ENCODE measurements around the gene MEG3. TPM values are rescaled to one million over a fixed set of nuclear protein-coding genes. Genes with fewer than 3 reads are reported as not detected.

MEG3 gene
- total RNA-seq, 5 donors from 2014 or later (not counting 1 experiment from before 2014, with no cell fraction given) = 2.3 to 3.4 (median 2.4) TPM; not detected in 2

- no peak overlapping the region for H3K4me3 Mint-ChIP-seq
- Histone ChIP-seq H3K4me1 (ENCODE audit: control insufficient read depth in 1 of 2, extremely low read depth in 1 of 2, insufficient read depth in 2 of 2, low read length in 2 of 2) (no peaks in the 10 kb centered on the region), H3K36me3 (ENCODE audit: control insufficient read depth in 2 of 2, extremely low read depth in 1 of 2, insufficient read depth in 1 of 2, low read length in 1 of 2) (no peaks in the 10 kb centered on the region), H3K27ac (ENCODE audit: low read length) (no peak overlapping the region), H3K9me3 (no peaks in the 10 kb centered on the region), H3K27me3 (replicated peaks in 1 of 2; ENCODE audit: control insufficient read depth in 2 of 2, extremely low read depth in 1 of 2, insufficient read depth in 2 of 2, low read length in 1 of 2) (peaks cover 0 to 45% of the 10 kb centered on the region in 2 experiments), H3K4me3 (ENCODE audit: control insufficient read depth in 1 of 2, extremely low read depth in 1 of 2, low read length in 1 of 2) (no peak overlapping the region)
- H3K9me3 Mint-ChIP-seq = peaks cover 0 to 2% (median 0%) of the 10 kb centered on the region in 3 donors
- ChIA-PET POLR2A (no interaction called here), CTCF (no interaction called here)
- WGBS (ENCODE audit: insufficient coverage) = 82% methylated on average over 7 of the region's 8 CpGs
- DNase-seq = no peak
- H3K36me3 Mint-ChIP-seq = no peaks in the 10 kb centered on the region
- peaks cover 6 to 12% of the 10 kb centered on the region in 2 donors for H3K27me3 Mint-ChIP-seq
- ATAC-seq (replicated peaks in 1 of 4) = no peak
- H3K4me1 Mint-ChIP-seq = no peaks in the 10 kb centered on the region
- H3K27ac Mint-ChIP-seq = no peak overlapping the region
Measured at GRCh38 chr14:100879782-100880181, 53.9 kb downstream of the MEG3 start.

- Histone ChIP-seq H3K4me1 (ENCODE audit: control insufficient read depth in 1 of 2, extremely low read depth in 1 of 2, insufficient read depth in 2 of 2, low read length in 2 of 2) (no peaks in the 10 kb centered on the region), H3K36me3 (ENCODE audit: control insufficient read depth in 2 of 2, extremely low read depth in 1 of 2, insufficient read depth in 1 of 2, low read length in 1 of 2) (no peaks in the 10 kb centered on the region), H3K27ac (ENCODE audit: low read length) (no peak overlapping the region), H3K27me3 (replicated peaks in 1 of 2; ENCODE audit: control insufficient read depth in 2 of 2, extremely low read depth in 1 of 2, insufficient read depth in 2 of 2, low read length in 1 of 2) (peaks cover 0 to 43% of the 10 kb centered on the region in 2 experiments), H3K4me3 (ENCODE audit: control insufficient read depth in 1 of 2, extremely low read depth in 1 of 2, low read length in 1 of 2) (no peak overlapping the region), H3K9me3 (no peaks in the 10 kb centered on the region)
- Mint-ChIP-seq H3K27me3 (peaks cover 6 to 13% of the 10 kb centered on the region in 2 donors), H3K4me3 (no peak overlapping the region), H3K27ac (no peak overlapping the region), H3K9me3 (peaks cover 0 to 2% (median 0%) of the 10 kb centered on the region in 3 donors), H3K36me3 (no peaks in the 10 kb centered on the region), H3K4me1 (no peaks in the 10 kb centered on the region)
- CTCF ChIA-PET = no interaction called here
- POLR2A ChIA-PET = no interaction called here
- ATAC-seq (replicated peaks in 1 of 4) (no peak), DNase-seq (no peak)
- 87% methylated on average over 30 of the region's 34 CpGs for WGBS (ENCODE audit: insufficient coverage)
Measured at GRCh38 chr14:100880271-100881101, 54.6 kb downstream of the MEG3 start.

- ATAC-seq (replicated peaks in 1 of 4) (no peak), DNase-seq (no peak)
- WGBS (ENCODE audit: insufficient coverage) = 95% methylated on average over 36 of the region's 38 CpGs
- ChIA-PET POLR2A (no interaction called here), CTCF (no interaction called here)
- Histone ChIP-seq H3K27me3 (replicated peaks in 1 of 2; ENCODE audit: control insufficient read depth in 2 of 2, extremely low read depth in 1 of 2, insufficient read depth in 2 of 2, low read length in 1 of 2) (peaks cover 0 to 35% of the 10 kb centered on the region in 2 experiments), H3K4me3 (ENCODE audit: control insufficient read depth in 1 of 2, extremely low read depth in 1 of 2, low read length in 1 of 2) (no peak overlapping the region), H3K36me3 (ENCODE audit: control insufficient read depth in 2 of 2, extremely low read depth in 1 of 2, insufficient read depth in 1 of 2, low read length in 1 of 2) (no peaks in the 10 kb centered on the region), H3K9me3 (no peaks in the 10 kb centered on the region), H3K27ac (ENCODE audit: low read length) (no peak overlapping the region), H3K4me1 (ENCODE audit: control insufficient read depth in 1 of 2, extremely low read depth in 1 of 2, insufficient read depth in 2 of 2, low read length in 2 of 2) (no peaks in the 10 kb centered on the region)
- Mint-ChIP-seq H3K36me3 (no peaks in the 10 kb centered on the region), H3K27me3 (peaks cover 6 to 17% of the 10 kb centered on the region in 2 donors), H3K4me3 (no peak overlapping the region), H3K4me1 (no peaks in the 10 kb centered on the region), H3K9me3 (peaks cover 0 to 2% (median 0%) of the 10 kb centered on the region in 3 donors), H3K27ac (no peak overlapping the region)
Measured at GRCh38 chr14:100881211-100882025, 55.5 kb downstream of the MEG3 start.

DNA sequence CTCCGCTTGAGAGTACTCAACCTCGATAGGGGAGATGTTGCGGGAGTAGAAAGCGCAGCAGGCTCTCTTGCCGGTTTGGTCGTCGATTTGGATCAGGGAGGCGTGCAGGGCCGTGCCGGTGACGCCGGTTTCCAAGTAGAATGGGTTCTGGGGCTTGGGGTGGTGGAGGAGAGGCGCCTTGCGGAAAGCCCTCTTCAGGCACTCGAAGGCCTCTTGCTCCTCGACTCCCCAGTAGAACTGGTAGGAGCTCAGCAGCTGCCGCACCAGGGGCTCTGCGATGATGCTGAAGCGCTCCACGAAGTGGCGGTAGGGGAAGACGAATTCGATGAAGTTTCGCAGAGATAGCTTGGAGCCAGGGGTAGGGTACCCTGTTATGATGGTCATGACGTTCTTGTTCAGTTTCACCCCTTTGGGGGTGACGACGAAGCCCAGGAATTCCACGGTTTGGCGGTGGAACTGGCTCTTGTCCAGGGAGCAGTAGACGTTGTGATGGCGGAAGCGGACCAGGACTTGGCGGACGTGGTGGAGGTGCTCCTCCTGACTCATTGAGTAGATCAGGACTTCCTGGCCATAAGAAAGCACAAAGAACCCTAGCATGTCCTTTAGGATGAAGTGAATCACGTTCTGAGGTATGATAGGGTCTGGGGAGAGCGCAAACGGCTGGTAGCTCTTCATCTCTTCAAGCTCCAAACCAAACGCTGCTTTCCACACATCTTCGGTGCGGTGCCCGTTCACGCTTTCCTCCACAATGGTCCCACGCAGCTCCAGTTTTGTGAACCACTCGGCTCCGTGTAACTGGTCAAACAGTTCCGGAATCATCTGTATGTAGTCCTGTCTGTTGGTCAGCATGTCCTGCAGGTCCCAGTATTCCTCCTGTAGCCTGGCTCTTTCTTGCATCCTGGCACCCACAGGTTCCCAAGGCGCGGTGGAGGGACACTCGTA is 56.4 kb downstream of the MEG3 start:
- no peak overlapping the region for H3K27ac Mint-ChIP-seq
- H3K9me3 ChIP-seq = no peaks in the 10 kb centered on the region
- H3K27me3 Mint-ChIP-seq = peaks cover 6 to 19% of the 10 kb centered on the region in 2 donors
- H3K36me3 ChIP-seq (ENCODE audit: control insufficient read depth in 2 of 2, extremely low read depth in 1 of 2, insufficient read depth in 1 of 2, low read length in 1 of 2) = no peaks in the 10 kb centered on the region
- H3K4me3 ChIP-seq (ENCODE audit: control insufficient read depth in 1 of 2, extremely low read depth in 1 of 2, low read length in 1 of 2) = no peak overlapping the region
- H3K4me1 ChIP-seq (ENCODE audit: control insufficient read depth in 1 of 2, extremely low read depth in 1 of 2, insufficient read depth in 2 of 2, low read length in 2 of 2) = no peaks in the 10 kb centered on the region
- peaks cover 0 to 30% of the 10 kb centered on the region in 2 experiments for H3K27me3 ChIP-seq (replicated peaks in 1 of 2; ENCODE audit: control insufficient read depth in 2 of 2, extremely low read depth in 1 of 2, insufficient read depth in 2 of 2, low read length in 1 of 2)
- ATAC-seq (replicated peaks in 1 of 4) (no peak), DNase-seq (no peak)
- CTCF ChIA-PET = no interaction called here
- no peak overlapping the region for H3K27ac ChIP-seq (ENCODE audit: low read length)
- POLR2A ChIA-PET = no interaction called here
- H3K4me3 Mint-ChIP-seq = no peak overlapping the region
- no peaks in the 10 kb centered on the region for H3K4me1 Mint-ChIP-seq
- WGBS (ENCODE audit: insufficient coverage) = 94% methylated on average over 46 of the region's 49 CpGs
- H3K9me3 Mint-ChIP-seq = peaks cover 0 to 2% (median 0%) of the 10 kb centered on the region in 3 donors
- H3K36me3 Mint-ChIP-seq = no peaks in the 10 kb centered on the region

DNA sequence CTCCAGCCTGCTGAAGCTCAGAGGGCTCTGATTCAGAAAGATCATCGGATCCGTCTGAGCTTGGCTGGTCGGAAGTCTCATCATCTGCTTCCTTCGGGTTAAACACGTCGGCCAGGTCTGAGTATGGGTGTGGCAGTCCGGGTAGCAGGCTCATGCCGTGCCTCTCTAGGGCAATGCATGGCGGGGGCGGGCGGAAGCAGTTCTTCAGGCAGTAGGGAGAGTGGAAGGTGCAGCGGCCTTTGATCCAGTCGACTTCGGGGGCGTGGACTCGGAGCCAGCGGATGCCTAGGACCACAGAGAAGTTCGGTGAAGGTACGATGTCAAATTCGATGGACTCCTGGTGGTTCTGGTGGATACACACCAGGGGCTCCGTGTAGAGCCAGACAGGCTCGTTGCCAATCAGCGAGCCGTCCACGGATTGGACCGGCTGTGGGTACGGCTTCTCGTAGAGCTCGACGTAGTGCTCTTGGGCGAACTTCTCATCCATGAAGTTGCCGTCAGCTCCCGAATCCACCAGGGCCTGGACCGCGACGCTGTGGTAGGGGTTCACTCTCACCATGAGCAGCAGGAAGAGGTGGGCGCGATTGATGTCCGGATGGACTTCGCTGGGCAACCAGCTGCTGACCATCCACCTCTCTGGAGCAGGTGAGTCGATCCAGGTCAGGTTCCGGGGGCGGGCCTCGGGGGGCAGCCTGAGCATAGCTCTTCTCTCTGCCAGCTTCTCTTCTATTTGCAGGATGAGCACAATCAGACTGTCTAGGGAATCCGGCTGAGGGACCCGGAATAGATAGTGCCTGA is 57.3 kb downstream of the MEG3 start:
- Histone ChIP-seq H3K4me3 (ENCODE audit: control insufficient read depth in 1 of 2, extremely low read depth in 1 of 2, low read length in 1 of 2) (no peak overlapping the region), H3K36me3 (ENCODE audit: control insufficient read depth in 2 of 2, extremely low read depth in 1 of 2, insufficient read depth in 1 of 2, low read length in 1 of 2) (no peaks in the 10 kb centered on the region), H3K27ac (ENCODE audit: low read length) (no peak overlapping the region), H3K27me3 (replicated peaks in 1 of 2; ENCODE audit: control insufficient read depth in 2 of 2, extremely low read depth in 1 of 2, insufficient read depth in 2 of 2, low read length in 1 of 2) (peaks cover 0 to 26% of the 10 kb centered on the region in 2 experiments), H3K4me1 (ENCODE audit: control insufficient read depth in 1 of 2, extremely low read depth in 1 of 2, insufficient read depth in 2 of 2, low read length in 2 of 2) (no peaks in the 10 kb centered on the region), H3K9me3 (no peaks in the 10 kb centered on the region)
- no peaks in the 10 kb centered on the region for H3K4me1 Mint-ChIP-seq
- DNase-seq = no peak
- H3K9me3 Mint-ChIP-seq = peaks cover 0 to 2% (median 0%) of the 10 kb centered on the region in 3 donors
- H3K36me3 Mint-ChIP-seq = no peaks in the 10 kb centered on the region
- H3K27ac Mint-ChIP-seq = no peak overlapping the region
- ChIA-PET POLR2A (no interaction called here), CTCF (no interaction called here)
- ATAC-seq (replicated peaks in 1 of 4) = no peak
- peaks cover 6 to 18% of the 10 kb centered on the region in 2 donors for H3K27me3 Mint-ChIP-seq
- H3K4me3 Mint-ChIP-seq = no peak overlapping the region
- 89% methylated on average over 44 of the region's 46 CpGs for WGBS (ENCODE audit: insufficient coverage)

All from T-cell (primary cell).